HCT116 (cell line): Measurements from ENCODE around the gene NRCAM. TPM values are rescaled to one million over a fixed set of nuclear protein-coding genes. Genes with fewer than 3 reads are reported as not detected.

Source experiments
- ATAC-seq: fragments of 200-7000 bp; cut with Tn5 transposase; 2 replicates; pipeline ENCODE4 v1.9.1; 2020; ENCODE audit warnings: mild to moderate bottlenecking, moderate library complexity
- BruUV-seq: library from RNA; stranded (reverse); fragments of 400-500 nt; replicated peaks from 2 replicates; lab custom pipeline; 2021; lab: Mats Ljungman, UMichigan
- CTCF ChIA-PET: fragments of 300-600 bp; sonication (Branson Sonifier 250); formaldehyde crosslinking; loops from one replicate; lab custom pipeline; 2021; ENCODE audit warnings: antibody characterized with exemption; lab: Charles Lee
- POLR2A ChIA-PET: fragments of 300-600, 350-600 bp; sonication (Branson Sonifier 250); formaldehyde crosslinking; loops from one replicate; lab custom pipeline; 2021; ENCODE audit warnings: antibody characterized with exemption; lab: Charles Lee
- RAD21 ChIA-PET, 2 experiments: fragments of 300-600 bp; sonication (Branson Sonifier 250); formaldehyde crosslinking; loops; one replicate each; lab custom pipeline; 2023; ENCODE audit warnings: low total read pairs in 2 of 2; ENCODE audit not compliant: uncharacterized antibody in 2 of 2, unreplicated experiment in 2 of 2, low non-redundant PET in 1 of 2; lab: Charles Lee
- DNase-seq: peaks from one replicate; pipeline ENCODE4 v3.0.0-alpha.2; 2010; ENCODE audit warnings: low read depth, low spot score
- H2AFZ ChIP-seq: fragments of 200-600 bp; shearing (Covaris generic), sonication (generic); 2 replicates; pipeline ENCODE4 v1.6.1; 2017; ENCODE audit warnings: low read depth, mixed run types, mixed read lengths, antibody characterized with exemption, low read length; ENCODE audit not compliant: poor library complexity, severe bottlenecking
- H3K27ac ChIP-seq: 2 replicates; pipeline ENCODE4 v1.5.1; 2012; ENCODE audit warnings: low read depth, low read length
- H3K27me3 ChIP-seq: fragments of 200-600 bp; sonication (generic); 2 replicates; pipeline ENCODE4 v1.6.1; 2016; ENCODE audit warnings: mixed run types, low read length, mixed read lengths; ENCODE audit not compliant: insufficient read depth
- H3K36me3 ChIP-seq, 2 experiments: fragments of 200-500 bp in 1 of 2; fragments of 200-600 bp in 1 of 2; sonication (Bioruptor generic) in 1 of 2; sonication (generic) in 1 of 2; 2 replicates each; pipeline versions ENCODE4 v1.5.1 to v1.6.1; 2014 to 2016; ENCODE audit warnings: low read length in 2 of 2, inconsistent platforms in 1 of 2, mixed read lengths in 1 of 2, mixed run types in 1 of 2; ENCODE audit not compliant: insufficient read depth in 2 of 2, control insufficient read depth in 1 of 2
- H3K4me1 ChIP-seq, 2 experiments: fragments of 200-600 bp in 1 of 2; sonication (generic) in 1 of 2; 2 replicates each; pipeline versions ENCODE4 v1.5.1 to v1.6.1; 2012 to 2017; ENCODE audit warnings: low read length in 2 of 2, inconsistent platforms in 1 of 2, mild to moderate bottlenecking in 1 of 2, mixed read lengths in 1 of 2, mixed run types in 1 of 2, moderate library complexity in 1 of 2; ENCODE audit not compliant: insufficient read depth in 2 of 2, control insufficient read depth in 1 of 2
- H3K4me2 ChIP-seq: fragments of 200-600 bp; sonication (generic); 2 replicates; pipeline ENCODE4 v1.6.1; 2017; ENCODE audit warnings: mixed run types, low read length, mixed read lengths
- H3K4me3 ChIP-seq, 2 experiments: fragments of 200-600 bp in 1 of 2; sonication (generic) in 1 of 2; replicated peaks in 1 of 2; 2 replicates each; pipeline ENCODE4 v1.5.1; 2011 to 2016; ENCODE audit warnings: low read length in 2 of 2, control low read depth in 1 of 2, low read depth in 1 of 2, mild to moderate bottlenecking in 1 of 2, mixed read lengths in 1 of 2, mixed run types in 1 of 2
- H3K79me2 ChIP-seq: fragments of 200-600 bp; sonication (generic); 2 replicates; pipeline ENCODE4 v1.6.1; 2017; ENCODE audit warnings: mild to moderate bottlenecking, mixed run types, low read length, moderate library complexity, mixed read lengths; ENCODE audit not compliant: insufficient read depth
- H3K9ac ChIP-seq: fragments of 200-600 bp; sonication (generic); 2 replicates; pipeline ENCODE4 v1.6.1; 2016; ENCODE audit warnings: low read length, mixed read lengths
- H3K9me2 ChIP-seq: fragments of 200-600 bp; sonication (generic), shearing (Covaris generic); 2 replicates; pipeline ENCODE4 v1.6.1; 2017; ENCODE audit warnings: mixed run types, mild to moderate bottlenecking, moderate library complexity; ENCODE audit not compliant: insufficient read depth
- H3K9me3 ChIP-seq, 2 experiments: fragments of 200-500 bp in 1 of 2; fragments of 200-600 bp in 1 of 2; sonication (Bioruptor generic) in 1 of 2; sonication (generic) in 1 of 2; 2 replicates each; pipeline ENCODE4 v1.6.1; 2014 to 2017; ENCODE audit warnings: low read length in 2 of 2, mixed read lengths in 2 of 2, inconsistent platforms in 1 of 2, low read depth in 1 of 2, mild to moderate bottlenecking in 1 of 2, mixed run types in 1 of 2, moderate library complexity in 1 of 2; ENCODE audit not compliant: control insufficient read depth in 1 of 2, insufficient read depth in 1 of 2
- H4K20me1 ChIP-seq: fragments of 200-600 bp; sonication (generic), shearing (Covaris generic); 2 replicates; pipeline ENCODE4 v1.6.1; 2017; ENCODE audit warnings: mixed run types, mild to moderate bottlenecking, moderate library complexity; ENCODE audit not compliant: insufficient read depth
- CEBPB ChIP-seq: IDR thresholded peaks from 2 replicates; pipeline ENCODE4 v1.6.1; 2012; ENCODE audit warnings: low read depth
- EGR1 ChIP-seq: IDR thresholded peaks from 2 replicates; pipeline ENCODE4 v1.6.1; 2012; ENCODE audit warnings: low read depth
- EZH2phosphoT487 ChIP-seq: fragments of 200-600 bp; IDR thresholded peaks from 2 replicates; pipeline ENCODE4 v1.6.1; 2018; ENCODE audit warnings: antibody characterized with exemption, borderline replicate concordance
- JUND ChIP-seq: IDR thresholded peaks from 2 replicates; pipeline ENCODE4 v1.6.1; 2012
- POLR2A ChIP-seq: IDR thresholded peaks from 2 replicates; pipeline ENCODE4 v1.7.0; 2011; ENCODE audit warnings: borderline replicate concordance; ENCODE audit not compliant: insufficient read depth, insufficient read length; ENCODE audit errors: extremely low read depth
- SRF ChIP-seq: IDR thresholded peaks from 2 replicates; pipeline ENCODE4 v1.6.1; 2012; ENCODE audit warnings: low read depth
- TCF7L2 ChIP-seq: IDR thresholded peaks from 2 replicates; pipeline ENCODE4 v1.7.0; 2011; ENCODE audit warnings: borderline replicate concordance, inconsistent platforms; ENCODE audit not compliant: insufficient read depth, insufficient read length; ENCODE audit errors: extremely low read depth
- ZNF274 ChIP-seq: fragments of 200-500 bp; sonication (Bioruptor generic); IDR thresholded peaks from 2 replicates; pipeline ENCODE4 v1.6.1; 2014; ENCODE audit warnings: mild to moderate bottlenecking, low read depth, low read length, inconsistent platforms
- intact Hi-C: fragments of 100-400 bp; cut with micrococcal nuclease; formaldehyde crosslinking; loops from 2 replicates; pipeline ENCODE4 v1.10.0; 2022
- total RNA-seq: library from RNA; stranded (reverse); gene quantifications from one replicate; pipeline ENCODE4 v1.2.1, GENCODE V29; 2021; ENCODE audit not compliant: unreplicated experiment
- TF ChIP-seq, protein P1 (sequence below): IDR thresholded peaks from 2 replicates; pipeline ENCODE4 v1.6.1; 2011; ENCODE audit warnings: mild to moderate bottlenecking, low read length, moderate library complexity; ENCODE audit not compliant: insufficient replicate concordance; ENCODE audit errors: extremely low read depth
- TF ChIP-seq, protein P2 (sequence below), 3 experiments: fragments of 200-600 bp in 1 of 3; sonication (generic) in 1 of 3; IDR thresholded peaks in 2 of 3; conservative IDR thresholded peaks in 1 of 3; 2 replicates each; pipeline ENCODE4 v1.5.1; 2012 to 2017; ENCODE audit warnings: low read depth in 2 of 3, low read length in 2 of 3, antibody characterized with exemption in 1 of 3, borderline replicate concordance in 1 of 3, control low read depth in 1 of 3, mild to moderate bottlenecking in 1 of 3, mixed read lengths in 1 of 3, mixed run types in 1 of 3, moderate library complexity in 1 of 3; ENCODE audit not compliant: insufficient read depth in 1 of 3
- TF ChIP-seq, protein P3 (sequence below): IDR thresholded peaks from 2 replicates; pipeline ENCODE4 v1.6.1; 2012

NRCAM gene
- total RNA-seq, 1 experiment from 2014 or later: 0.15 TPM

DNA sequence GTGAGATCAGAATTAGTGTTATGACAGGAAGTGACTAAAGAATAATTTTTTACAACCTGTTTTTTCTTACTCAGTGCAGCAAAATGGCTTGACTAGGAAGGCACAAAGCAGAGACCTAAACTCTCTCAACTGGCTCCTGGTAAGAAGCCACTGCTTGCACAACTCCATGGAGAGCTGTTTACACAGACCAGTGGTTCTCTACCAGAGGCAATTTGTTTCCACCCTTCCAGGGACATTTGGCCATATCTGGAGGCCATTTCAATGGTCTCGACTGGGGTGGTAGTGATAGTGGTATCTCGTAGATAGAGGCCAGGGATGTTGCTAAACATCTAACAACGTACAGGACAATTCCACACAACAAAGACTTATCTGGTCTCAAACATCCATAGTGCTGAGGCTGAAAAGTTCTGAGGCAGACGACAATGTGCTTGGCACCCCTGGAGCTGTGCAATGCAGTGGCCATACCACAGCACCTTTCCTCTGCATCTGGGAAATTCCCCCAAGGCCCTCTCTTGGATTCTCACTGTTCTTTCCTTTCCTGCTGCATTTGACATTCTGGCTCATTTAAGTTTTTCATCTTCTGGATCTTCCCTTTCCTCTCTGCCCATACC is 220.7 kb downstream of the NRCAM start:
- Histone ChIP-seq H3K9ac (no peak overlapping the region), H4K20me1 (no peaks in the 10 kb centered on the region), H3K9me3 (no peaks in the 10 kb centered on the region)
- ChIA-PET RAD21 (no interaction called here), POLR2A (no interaction called here)
- intact Hi-C loops: no loop called here
- no peak for ATAC-seq
- no peak for TF ChIP-seq EZH2phosphoT487
- no peak for TF ChIP-seq CEBPB
- TF ChIP-seq, protein P1, sequence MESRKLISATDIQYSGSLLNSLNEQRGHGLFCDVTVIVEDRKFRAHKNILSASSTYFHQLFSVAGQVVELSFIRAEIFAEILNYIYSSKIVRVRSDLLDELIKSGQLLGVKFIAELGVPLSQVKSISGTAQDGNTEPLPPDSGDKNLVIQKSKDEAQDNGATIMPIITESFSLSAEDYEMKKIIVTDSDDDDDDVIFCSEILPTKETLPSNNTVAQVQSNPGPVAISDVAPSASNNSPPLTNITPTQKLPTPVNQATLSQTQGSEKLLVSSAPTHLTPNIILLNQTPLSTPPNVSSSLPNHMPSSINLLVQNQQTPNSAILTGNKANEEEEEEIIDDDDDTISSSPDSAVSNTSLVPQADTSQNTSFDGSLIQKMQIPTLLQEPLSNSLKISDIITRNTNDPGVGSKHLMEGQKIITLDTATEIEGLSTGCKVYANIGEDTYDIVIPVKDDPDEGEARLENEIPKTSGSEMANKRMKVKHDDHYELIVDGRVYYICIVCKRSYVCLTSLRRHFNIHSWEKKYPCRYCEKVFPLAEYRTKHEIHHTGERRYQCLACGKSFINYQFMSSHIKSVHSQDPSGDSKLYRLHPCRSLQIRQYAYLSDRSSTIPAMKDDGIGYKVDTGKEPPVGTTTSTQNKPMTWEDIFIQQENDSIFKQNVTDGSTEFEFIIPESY: no peak
- TF ChIP-seq TCF7L2: no peak
- no peak for TF ChIP-seq SRF
- TF ChIP-seq, protein P2, sequence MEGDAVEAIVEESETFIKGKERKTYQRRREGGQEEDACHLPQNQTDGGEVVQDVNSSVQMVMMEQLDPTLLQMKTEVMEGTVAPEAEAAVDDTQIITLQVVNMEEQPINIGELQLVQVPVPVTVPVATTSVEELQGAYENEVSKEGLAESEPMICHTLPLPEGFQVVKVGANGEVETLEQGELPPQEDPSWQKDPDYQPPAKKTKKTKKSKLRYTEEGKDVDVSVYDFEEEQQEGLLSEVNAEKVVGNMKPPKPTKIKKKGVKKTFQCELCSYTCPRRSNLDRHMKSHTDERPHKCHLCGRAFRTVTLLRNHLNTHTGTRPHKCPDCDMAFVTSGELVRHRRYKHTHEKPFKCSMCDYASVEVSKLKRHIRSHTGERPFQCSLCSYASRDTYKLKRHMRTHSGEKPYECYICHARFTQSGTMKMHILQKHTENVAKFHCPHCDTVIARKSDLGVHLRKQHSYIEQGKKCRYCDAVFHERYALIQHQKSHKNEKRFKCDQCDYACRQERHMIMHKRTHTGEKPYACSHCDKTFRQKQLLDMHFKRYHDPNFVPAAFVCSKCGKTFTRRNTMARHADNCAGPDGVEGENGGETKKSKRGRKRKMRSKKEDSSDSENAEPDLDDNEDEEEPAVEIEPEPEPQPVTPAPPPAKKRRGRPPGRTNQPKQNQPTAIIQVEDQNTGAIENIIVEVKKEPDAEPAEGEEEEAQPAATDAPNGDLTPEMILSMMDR (IDR thresholded peaks at IDR 0.05 in 2 of 3, conservative IDR thresholded peaks at IDR 0.05 in 1 of 3; ENCODE audit: borderline replicate concordance in 1 of 3, insufficient read depth in 1 of 3, low read depth in 2 of 3, low read length in 2 of 3): no peak
- TF ChIP-seq JUND: no peak
- TF ChIP-seq, protein P3, sequence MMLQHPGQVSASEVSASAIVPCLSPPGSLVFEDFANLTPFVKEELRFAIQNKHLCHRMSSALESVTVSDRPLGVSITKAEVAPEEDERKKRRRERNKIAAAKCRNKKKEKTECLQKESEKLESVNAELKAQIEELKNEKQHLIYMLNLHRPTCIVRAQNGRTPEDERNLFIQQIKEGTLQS: no peak
- no peak for TF ChIP-seq EGR1
- no peak for TF ChIP-seq ZNF274
- no peak for TF ChIP-seq POLR2A
- TF ChIP-seq, all 23 proteins: peak for 0
- CTCF ChIA-PET: no interaction called here
- DNase-seq: no peak
- BruUV-seq: no TSS peak
- Histone ChIP-seq H2AFZ (peak overlapping the region; percentile 71), H3K4me2 (no peak overlapping the region), H3K9me2 (no peaks in the 10 kb centered on the region), H3K79me2 (no peaks in the 10 kb centered on the region), H3K4me1 (peaks cover 0 to 16% of the 10 kb centered on the region in 2 experiments; a peak in 1 of 4 replicates), H3K36me3 (no peaks in the 10 kb centered on the region), H3K4me3 (no peak overlapping the region), H3K27ac (no peak overlapping the region), H3K27me3 (no peaks in the 10 kb centered on the region)
